DND-41 (cell line): Measurements from ENCODE around the gene FBF1.

Experiments used
- CTCF ChIP-seq: IDR thresholded peaks from 2 replicates; pipeline ENCODE4 v1.5.1; 2012; ENCODE audit warnings: borderline replicate concordance, low read length, moderate library complexity, mild to moderate bottlenecking; ENCODE audit not compliant: poor library complexity, severe bottlenecking; ENCODE audit errors: extremely low read depth
- EZH2 ChIP-seq: IDR thresholded peaks from 3 replicates; pipeline ENCODE4 v1.6.1; 2012; ENCODE audit warnings: borderline replicate concordance, low read depth, mild to moderate bottlenecking, moderate library complexity, low read length, inconsistent platforms; ENCODE audit not compliant: severe bottlenecking

GRCh38 chr17:75983501-75984181 lies 42.8 kb upstream of the FBF1 start:
- TF ChIP-seq CTCF (no peak), EZH2 (no peak)
